Stimulated activated CD4-positive, alpha-beta T cell treated with anti-CD3 and anti-CD28 coated beads, Interleukin-2, amount 100 ng/mL, for 4 hours (primary cell): ENCODE results near the gene PARM1.

Source experiments
- DNase-seq: peaks from one replicate; pipeline ENCODE4 v3.0.0-alpha.2; 2020; ENCODE audit warnings: low read depth

PARM1 gene, protein sequence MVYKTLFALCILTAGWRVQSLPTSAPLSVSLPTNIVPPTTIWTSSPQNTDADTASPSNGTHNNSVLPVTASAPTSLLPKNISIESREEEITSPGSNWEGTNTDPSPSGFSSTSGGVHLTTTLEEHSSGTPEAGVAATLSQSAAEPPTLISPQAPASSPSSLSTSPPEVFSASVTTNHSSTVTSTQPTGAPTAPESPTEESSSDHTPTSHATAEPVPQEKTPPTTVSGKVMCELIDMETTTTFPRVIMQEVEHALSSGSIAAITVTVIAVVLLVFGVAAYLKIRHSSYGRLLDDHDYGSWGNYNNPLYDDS

GRCh38 chr4:74932832-74933561 is at the start of gene PARM1:
Gene PARM1 (plus strand): TSS chr4:74933116. CDS start chr4:74933328, 212 bp downstream.
- no peak for DNase-seq

GRCh38 chr4:74884266-74884665 is 48.6 kb upstream of the PARM1 start:
- no peak for DNase-seq

DNA sequence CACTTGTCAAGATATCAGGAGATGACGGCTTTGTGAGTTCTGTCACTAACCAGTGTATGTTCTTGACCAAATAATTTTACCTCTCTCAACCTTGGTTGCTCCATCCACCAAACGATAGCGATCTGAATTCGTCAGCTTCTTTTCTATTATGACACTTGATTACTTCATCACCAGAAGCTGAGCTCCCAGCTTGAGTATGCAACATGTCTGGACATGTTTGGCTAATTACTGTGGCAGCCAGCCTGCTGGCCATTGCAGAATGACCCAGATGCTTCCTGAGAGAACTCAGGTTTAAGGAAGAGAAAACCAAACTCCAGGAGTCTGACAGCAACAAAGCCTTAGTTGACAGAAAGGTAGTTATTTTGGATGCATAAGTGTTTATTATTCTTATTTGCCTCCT is 46.4 kb upstream of the PARM1 start:
- DNase-seq: no peak

GRCh38 chr4:74890341-74890740 is 42.6 kb upstream of the PARM1 start:
- DNase-seq: no peak

- DNase-seq: no peak
Observed at GRCh38 chr4:74891037-74891436, 41.9 kb upstream of the PARM1 start.

DNA sequence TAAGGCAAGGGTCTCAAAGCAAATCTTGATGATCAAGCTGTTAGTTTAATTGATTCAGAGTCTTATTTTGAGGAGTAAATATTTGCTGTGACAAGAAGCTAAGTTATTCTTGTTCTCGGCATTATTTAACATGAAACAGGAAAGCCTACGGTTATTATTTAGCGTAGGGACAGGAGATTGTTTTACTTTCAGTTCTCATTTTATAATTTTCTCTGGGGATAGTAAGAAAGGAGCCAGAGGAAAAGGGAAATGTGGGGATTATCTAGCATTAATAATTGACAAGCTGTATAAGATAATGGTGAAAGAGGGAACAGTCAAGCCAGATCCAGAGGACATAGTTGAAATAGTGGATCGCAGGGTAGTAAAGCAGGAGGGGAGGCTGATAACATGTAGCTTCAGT is 39.7 kb upstream of the PARM1 start:
- no peak for DNase-seq

- DNase-seq: no peak
Observed at GRCh38 chr4:74896595-74896994, 36.3 kb upstream of the PARM1 start.

GRCh38 chr4:74897386-74897785 is 35.5 kb upstream of the PARM1 start:
- DNase-seq: no peak

GRCh38 chr4:74900862-74901261 is 32.1 kb upstream of the PARM1 start:
- DNase-seq: no peak

DNA sequence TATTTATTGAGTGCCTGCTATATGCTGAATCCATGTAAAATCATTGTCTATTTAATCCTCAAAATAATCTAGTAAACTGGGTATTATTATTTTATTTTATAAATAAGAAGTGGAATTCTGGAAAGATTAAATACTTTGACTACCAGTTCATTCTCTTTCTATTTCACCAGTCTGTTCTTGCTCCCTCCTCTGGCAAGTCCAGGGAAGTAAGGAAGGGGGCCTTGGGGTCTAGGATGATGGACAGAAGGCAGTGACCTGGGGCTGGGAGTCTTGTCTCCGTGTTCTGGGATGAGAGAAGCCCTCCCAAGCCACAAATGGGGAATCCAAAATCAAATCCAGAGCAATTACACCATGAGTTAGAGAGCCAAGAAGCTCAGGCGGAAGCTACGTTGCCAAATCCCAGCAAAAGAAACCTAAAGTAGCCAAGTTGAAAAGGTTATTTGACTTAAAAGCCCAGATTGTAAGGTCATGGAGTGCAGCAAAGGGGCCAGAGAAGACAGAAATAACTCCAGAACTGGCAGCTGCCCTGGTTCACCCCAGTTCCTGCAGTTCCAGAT is 28.3 kb upstream of the PARM1 start:
- no peak for DNase-seq

GRCh38 chr4:74906771-74907170 is 26.1 kb upstream of the PARM1 start:
- DNase-seq: no peak

- DNase-seq: no peak
Observed at GRCh38 chr4:74919783-74920182, 13.1 kb upstream of the PARM1 start.

DNA sequence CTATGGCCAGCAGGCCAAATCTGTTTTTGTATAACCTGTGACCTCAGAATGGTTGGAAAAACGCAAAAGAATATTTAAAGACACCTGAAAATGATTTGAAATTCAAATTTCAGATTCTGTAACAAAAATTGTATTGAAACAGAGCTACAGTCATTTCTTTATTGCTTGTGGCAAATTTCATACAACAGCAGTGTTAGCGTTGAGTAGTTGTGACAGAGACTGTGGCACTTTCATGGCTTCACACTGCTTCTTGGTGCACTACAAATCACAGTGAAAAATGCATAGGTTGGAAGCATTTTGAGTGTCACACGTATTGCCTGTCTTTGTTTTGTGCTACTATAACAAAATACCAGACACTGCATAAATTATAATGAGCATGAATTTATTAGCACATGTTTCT is 12.2 kb upstream of the PARM1 start:
- no peak for DNase-seq

- no peak for DNase-seq
Observed at GRCh38 chr4:74921490-74921889, 11.4 kb upstream of the PARM1 start.

- DNase-seq: no peak
Observed at GRCh38 chr4:74926007-74926406, 6.9 kb upstream of the PARM1 start.

DNA sequence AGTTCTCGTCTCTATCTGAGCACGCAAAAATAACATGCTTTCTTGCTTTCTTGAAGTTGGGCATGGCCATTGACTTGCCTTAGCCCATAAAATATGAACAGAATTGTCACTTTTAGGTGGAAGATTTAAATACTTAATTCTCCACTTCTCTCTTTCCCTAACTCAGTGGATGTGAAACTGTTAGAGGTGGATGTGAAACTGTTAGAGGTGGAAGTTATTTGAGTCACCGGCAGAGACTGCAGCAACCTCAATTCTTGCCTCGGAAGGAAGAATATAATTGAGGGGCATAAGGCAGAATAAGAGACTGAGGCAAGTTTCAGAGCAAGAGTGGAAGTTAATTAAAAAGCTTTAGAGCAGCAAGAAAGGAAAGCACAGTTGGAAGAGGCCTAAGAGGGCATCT is 2.8 kb upstream of the PARM1 start:
- no peak for DNase-seq

DNA sequence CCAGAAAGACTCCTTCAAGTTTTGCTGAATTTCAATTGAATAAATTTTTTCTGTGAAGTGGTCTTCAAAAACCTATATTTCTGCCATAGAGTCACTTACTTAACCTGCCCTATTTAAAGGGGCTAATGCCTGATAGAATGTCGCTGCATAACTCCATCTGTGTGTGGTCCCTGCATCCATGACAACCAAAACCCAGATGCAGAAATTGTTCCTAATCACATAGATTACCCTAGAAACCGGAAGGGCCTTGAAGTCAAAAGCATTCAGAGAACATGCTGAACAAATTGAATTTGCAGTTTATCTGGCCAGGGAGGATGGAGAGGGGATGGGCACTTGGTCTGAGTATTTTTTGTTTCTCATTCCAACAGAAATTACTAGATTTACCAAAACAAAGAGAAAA is 1.5 kb upstream of the PARM1 start:
- no peak for DNase-seq

DNA sequence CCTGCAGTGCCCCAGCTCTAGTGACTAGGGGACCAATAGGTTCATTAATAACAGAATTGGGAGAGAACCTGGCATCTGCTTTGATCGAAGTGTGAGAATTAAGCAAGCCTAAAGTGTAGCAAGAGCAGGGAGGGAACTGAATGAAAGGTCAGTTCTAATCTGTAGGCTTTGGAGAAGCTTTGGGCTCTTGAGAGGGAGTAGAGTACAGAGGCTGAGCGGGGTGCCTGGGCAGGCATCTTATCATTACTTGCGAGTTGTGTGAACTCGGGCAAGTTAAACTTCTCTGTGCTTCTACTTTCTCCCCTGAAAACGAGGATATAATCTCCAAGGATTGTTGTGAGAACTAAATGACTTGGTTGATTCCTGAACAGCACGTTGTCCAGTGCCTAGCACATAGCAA is 906 bp upstream of the PARM1 start:
- DNase-seq: no peak

GRCh38 chr4:74933562-74934015 is 673 bp downstream of the PARM1 start:
- no peak for DNase-seq

DNA sequence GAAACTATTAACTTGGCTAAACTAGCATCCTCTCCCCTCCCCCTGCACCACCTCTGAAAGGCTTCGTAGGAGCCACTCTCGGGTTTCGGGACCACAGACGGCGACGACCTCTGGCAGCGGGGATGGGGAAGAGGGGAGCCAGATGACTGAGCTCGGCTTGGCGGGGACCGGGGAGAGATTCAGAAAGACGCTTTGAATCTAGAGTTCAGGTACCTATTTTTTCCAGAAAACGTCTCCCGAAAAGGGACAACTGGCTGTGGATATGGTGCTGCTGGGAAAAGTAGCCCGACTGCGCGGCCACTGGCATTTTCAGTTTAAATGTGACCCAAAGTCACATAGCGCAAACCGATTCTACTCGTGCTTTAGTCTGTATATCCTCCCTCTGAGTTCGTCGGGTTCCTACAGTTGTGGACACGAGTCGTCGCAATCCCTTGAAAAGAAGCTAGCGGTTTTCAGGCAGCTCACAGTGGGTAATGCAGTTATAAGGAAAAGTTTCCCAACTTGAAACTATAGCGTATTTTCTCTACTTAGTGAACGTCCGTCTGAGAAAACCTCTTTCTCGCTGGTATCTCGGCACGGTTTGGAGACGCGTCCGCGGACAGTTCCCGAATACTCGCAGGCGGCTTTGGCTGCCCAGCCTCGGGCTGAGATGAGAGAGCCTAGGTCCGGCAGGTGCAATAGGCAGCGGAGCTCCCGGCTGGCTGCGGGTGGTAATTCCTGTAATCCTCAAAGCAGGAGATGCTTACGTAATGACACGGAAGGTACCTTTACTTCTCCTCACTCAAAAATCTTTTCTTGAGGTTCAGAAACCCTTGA is 1.3 kb downstream of the PARM1 start:
- DNase-seq: no peak

DNA sequence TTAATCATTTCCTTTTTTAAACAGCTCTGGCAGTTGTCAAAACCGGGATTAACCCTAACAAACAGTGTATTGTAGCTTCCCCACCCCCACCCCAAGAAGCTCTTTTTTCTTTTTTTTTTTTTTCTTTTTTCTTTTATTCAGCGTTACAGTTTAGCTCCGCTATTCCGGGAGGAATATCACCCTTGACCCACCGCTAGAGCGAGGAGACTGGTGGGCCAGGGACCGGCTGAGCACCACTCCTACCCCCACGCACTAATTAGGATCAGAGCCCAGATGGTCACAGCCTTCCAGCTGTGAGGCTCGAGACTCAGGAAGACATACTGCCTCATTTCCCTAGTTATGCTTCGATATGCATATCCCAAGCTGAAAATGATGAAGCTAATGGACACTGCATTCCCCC is 2.0 kb downstream of the PARM1 start:
- no peak for DNase-seq

- DNase-seq: no peak
Observed at GRCh38 chr4:74941123-74941522, 8.2 kb downstream of the PARM1 start.
